ENCODE measurements around the gene RCL1. TPM values are rescaled to one million over a fixed set of nuclear protein-coding genes. Genes with fewer than 3 reads are reported as not detected.

RCL1 gene
- total RNA-seq, 1 donor: 15.6 TPM

- Histone ChIP-seq H3K4me1 (ENCODE audit: insufficient read depth, low read length) (peaks cover 12% of the 10 kb centered on the region), H3K4me2 (ENCODE audit: insufficient read depth, low read length) (no peak overlapping the region), H3K27ac (ENCODE audit: low read depth, low read length) (no peak overlapping the region), H3K79me2 (ENCODE audit: insufficient read depth, low read length) (no peaks in the 10 kb centered on the region), H3K27me3 (ENCODE audit: insufficient read depth, low read length) (no peaks in the 10 kb centered on the region), H4K20me1 (ENCODE audit: insufficient read depth, low read length) (no peaks in the 10 kb centered on the region), H2AFZ (ENCODE audit: low read length) (no peak overlapping the region), H3K4me3 (ENCODE audit: insufficient read depth, low read length) (no peak overlapping the region), H3K9me3 (ENCODE audit: low read depth, low read length) (no peaks in the 10 kb centered on the region), H3K36me3 (ENCODE audit: insufficient read depth, low read length) (no peaks in the 10 kb centered on the region)
- no peak for DNase-seq (ENCODE audit: insufficient read length, low spot score, missing footprints)
- TF ChIP-seq, protein P1, sequence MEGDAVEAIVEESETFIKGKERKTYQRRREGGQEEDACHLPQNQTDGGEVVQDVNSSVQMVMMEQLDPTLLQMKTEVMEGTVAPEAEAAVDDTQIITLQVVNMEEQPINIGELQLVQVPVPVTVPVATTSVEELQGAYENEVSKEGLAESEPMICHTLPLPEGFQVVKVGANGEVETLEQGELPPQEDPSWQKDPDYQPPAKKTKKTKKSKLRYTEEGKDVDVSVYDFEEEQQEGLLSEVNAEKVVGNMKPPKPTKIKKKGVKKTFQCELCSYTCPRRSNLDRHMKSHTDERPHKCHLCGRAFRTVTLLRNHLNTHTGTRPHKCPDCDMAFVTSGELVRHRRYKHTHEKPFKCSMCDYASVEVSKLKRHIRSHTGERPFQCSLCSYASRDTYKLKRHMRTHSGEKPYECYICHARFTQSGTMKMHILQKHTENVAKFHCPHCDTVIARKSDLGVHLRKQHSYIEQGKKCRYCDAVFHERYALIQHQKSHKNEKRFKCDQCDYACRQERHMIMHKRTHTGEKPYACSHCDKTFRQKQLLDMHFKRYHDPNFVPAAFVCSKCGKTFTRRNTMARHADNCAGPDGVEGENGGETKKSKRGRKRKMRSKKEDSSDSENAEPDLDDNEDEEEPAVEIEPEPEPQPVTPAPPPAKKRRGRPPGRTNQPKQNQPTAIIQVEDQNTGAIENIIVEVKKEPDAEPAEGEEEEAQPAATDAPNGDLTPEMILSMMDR (IDR thresholded peaks at IDR 0.05; ENCODE audit: extremely low read depth, low read depth, low read length): no peak
Observed at GRCh38 chr9:4887556-4887955, 94.8 kb downstream of the RCL1 start.

DNA sequence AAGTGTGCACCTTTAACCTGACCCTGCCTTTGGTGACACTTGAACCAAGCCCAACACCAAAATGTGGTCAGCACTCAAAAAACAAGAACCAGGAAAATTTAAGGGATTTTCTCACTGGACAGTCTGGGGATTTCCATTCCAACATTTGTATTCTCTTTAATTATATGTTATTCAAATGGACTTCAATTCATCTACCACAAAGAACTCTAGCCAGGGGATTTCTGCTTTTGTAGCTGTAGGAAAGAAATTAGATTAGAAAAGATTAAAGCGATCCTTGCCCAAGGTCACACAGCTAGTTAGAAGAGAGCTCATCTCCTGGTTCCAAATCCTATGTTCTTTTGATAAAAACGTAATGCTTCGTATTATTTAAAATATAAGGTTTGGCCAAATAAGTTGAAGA is 97.5 kb downstream of the RCL1 start:
- TF ChIP-seq, protein P1 (IDR thresholded peaks at IDR 0.05; ENCODE audit: extremely low read depth, low read depth, low read length): no peak
- no peaks in the 10 kb centered on the region for H3K9me3 ChIP-seq (ENCODE audit: low read depth, low read length)
- H3K27me3 ChIP-seq (ENCODE audit: insufficient read depth, low read length): no peaks in the 10 kb centered on the region
- H4K20me1 ChIP-seq (ENCODE audit: insufficient read depth, low read length): no peaks in the 10 kb centered on the region
- no peak overlapping the region for H2AFZ ChIP-seq (ENCODE audit: low read length)
- H3K4me3 ChIP-seq (ENCODE audit: insufficient read depth, low read length): no peak overlapping the region
- H3K4me2 ChIP-seq (ENCODE audit: insufficient read depth, low read length): no peak overlapping the region
- H3K4me1 ChIP-seq (ENCODE audit: insufficient read depth, low read length): peaks cover 28% of the 10 kb centered on the region
- no peaks in the 10 kb centered on the region for H3K79me2 ChIP-seq (ENCODE audit: insufficient read depth, low read length)
- H3K36me3 ChIP-seq (ENCODE audit: insufficient read depth, low read length): no peaks in the 10 kb centered on the region
- no peak for DNase-seq (ENCODE audit: insufficient read length, low spot score, missing footprints)
- no peak overlapping the region for H3K27ac ChIP-seq (ENCODE audit: low read depth, low read length)

GRCh38 chr9:4890929-4891328 is 98.2 kb downstream of the RCL1 start:
- Histone ChIP-seq H3K4me2 (ENCODE audit: insufficient read depth, low read length) (no peak overlapping the region), H3K4me1 (ENCODE audit: insufficient read depth, low read length) (peaks cover 28% of the 10 kb centered on the region), H3K36me3 (ENCODE audit: insufficient read depth, low read length) (no peaks in the 10 kb centered on the region)

DNA sequence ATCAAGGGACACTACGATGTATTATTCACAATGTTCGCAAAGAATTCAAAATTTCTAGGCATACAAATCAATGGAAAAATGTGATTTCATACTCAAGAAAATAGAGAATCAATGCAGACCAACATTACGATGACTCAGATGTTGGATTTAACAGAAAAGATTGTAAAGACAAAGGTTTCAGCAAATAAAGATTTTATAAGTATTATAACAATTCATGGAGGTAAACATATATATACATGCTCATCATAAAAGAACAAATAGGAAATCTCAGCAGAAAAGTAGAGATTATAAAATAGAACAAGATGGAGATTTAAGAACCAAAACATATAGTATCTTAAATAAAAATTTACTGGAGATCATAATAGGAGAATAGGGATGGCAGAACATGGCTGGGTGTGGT is 98.9 kb downstream of the RCL1 start:
- H3K27me3 ChIP-seq (ENCODE audit: insufficient read depth, low read length): no peaks in the 10 kb centered on the region
- peaks cover 28% of the 10 kb centered on the region for H3K4me1 ChIP-seq (ENCODE audit: insufficient read depth, low read length)
- TF ChIP-seq, protein P1 (IDR thresholded peaks at IDR 0.05; ENCODE audit: extremely low read depth, low read depth, low read length): no peak
- H3K79me2 ChIP-seq (ENCODE audit: insufficient read depth, low read length): no peaks in the 10 kb centered on the region
- H2AFZ ChIP-seq (ENCODE audit: low read length): no peak overlapping the region
- no peak overlapping the region for H3K4me3 ChIP-seq (ENCODE audit: insufficient read depth, low read length)
- no peak for DNase-seq (ENCODE audit: insufficient read length, low spot score, missing footprints)
- no peaks in the 10 kb centered on the region for H3K9me3 ChIP-seq (ENCODE audit: low read depth, low read length)
- H3K27ac ChIP-seq (ENCODE audit: low read depth, low read length): no peak overlapping the region
- no peaks in the 10 kb centered on the region for H4K20me1 ChIP-seq (ENCODE audit: insufficient read depth, low read length)
- H3K36me3 ChIP-seq (ENCODE audit: insufficient read depth, low read length): no peaks in the 10 kb centered on the region
- H3K4me2 ChIP-seq (ENCODE audit: insufficient read depth, low read length): no peak overlapping the region

More at GRCh38 chr9:4890929-4891328, 98.2 kb downstream of the RCL1 start:
- TF ChIP-seq, protein P1 (IDR thresholded peaks at IDR 0.05; ENCODE audit: extremely low read depth, low read depth, low read length): no peak
- H3K4me3 ChIP-seq (ENCODE audit: insufficient read depth, low read length): no peak overlapping the region
- no peaks in the 10 kb centered on the region for H3K27me3 ChIP-seq (ENCODE audit: insufficient read depth, low read length)
- H3K27ac ChIP-seq (ENCODE audit: low read depth, low read length): no peak overlapping the region
- no peaks in the 10 kb centered on the region for H4K20me1 ChIP-seq (ENCODE audit: insufficient read depth, low read length)
- H2AFZ ChIP-seq (ENCODE audit: low read length): no peak overlapping the region
- no peaks in the 10 kb centered on the region for H3K79me2 ChIP-seq (ENCODE audit: insufficient read depth, low read length)
- no peak for DNase-seq (ENCODE audit: insufficient read length, low spot score, missing footprints)
- no peaks in the 10 kb centered on the region for H3K9me3 ChIP-seq (ENCODE audit: low read depth, low read length)
